RKO (cell line): ENCODE results near the gene DOCK8.

ENCODE experiments used
- DNase-seq: peaks from one replicate; pipeline ENCODE4 v3.0.0-alpha.2; 2016; ENCODE audit warnings: low spot score

DOCK8 gene

GRCh38 chr9:419571-420171 lies 205.0 kb downstream of the DOCK8 start:
- no peak for DNase-seq

GRCh38 chr9:421896-422295 lies 207.2 kb downstream of the DOCK8 start:
- DNase-seq: no peak

- DNase-seq: no peak
Measured at GRCh38 chr9:426264-426663, 211.6 kb downstream of the DOCK8 start.

GRCh38 chr9:426976-427375 lies 212.3 kb downstream of the DOCK8 start:
- DNase-seq: no peak

GRCh38 chr9:431701-432100 lies 217.0 kb downstream of the DOCK8 start:
- DNase-seq: no peak

- no peak for DNase-seq
Measured at GRCh38 chr9:436482-436881, 221.8 kb downstream of the DOCK8 start.

GRCh38 chr9:437066-437465 lies 222.4 kb downstream of the DOCK8 start:
- DNase-seq: no peak

GRCh38 chr9:437574-438001 lies 222.9 kb downstream of the DOCK8 start:
- no peak for DNase-seq

GRCh38 chr9:438066-438465 lies 223.4 kb downstream of the DOCK8 start:
- DNase-seq: no peak

GRCh38 chr9:438961-439768 lies 224.5 kb downstream of the DOCK8 start:
- DNase-seq: no peak

GRCh38 chr9:441126-441525 lies 226.5 kb downstream of the DOCK8 start:
- no peak for DNase-seq

- DNase-seq: no peak
Measured at GRCh38 chr9:444528-444927, 229.9 kb downstream of the DOCK8 start.

GRCh38 chr9:445033-445432 lies 230.4 kb downstream of the DOCK8 start:
- no peak for DNase-seq

- no peak for DNase-seq
Measured at GRCh38 chr9:446074-446699, 231.5 kb downstream of the DOCK8 start.

- peak; percentile 43 for DNase-seq
Measured at GRCh38 chr9:447230-448025, 232.8 kb downstream of the DOCK8 start.

GRCh38 chr9:450057-450456 lies 235.4 kb downstream of the DOCK8 start:
- no peak for DNase-seq

GRCh38 chr9:450561-450960 lies 235.9 kb downstream of the DOCK8 start:
- DNase-seq: no peak

GRCh38 chr9:453832-454231 lies 239.2 kb downstream of the DOCK8 start:
- DNase-seq: no peak

- DNase-seq: no peak
Measured at GRCh38 chr9:456365-456764, 241.7 kb downstream of the DOCK8 start.

- DNase-seq: no peak
Measured at GRCh38 chr9:458590-458989, 243.9 kb downstream of the DOCK8 start.

GRCh38 chr9:459491-460444 lies 245.1 kb downstream of the DOCK8 start:
- DNase-seq: no peak
